ENCODE results near the gene MACO1.

DNA sequence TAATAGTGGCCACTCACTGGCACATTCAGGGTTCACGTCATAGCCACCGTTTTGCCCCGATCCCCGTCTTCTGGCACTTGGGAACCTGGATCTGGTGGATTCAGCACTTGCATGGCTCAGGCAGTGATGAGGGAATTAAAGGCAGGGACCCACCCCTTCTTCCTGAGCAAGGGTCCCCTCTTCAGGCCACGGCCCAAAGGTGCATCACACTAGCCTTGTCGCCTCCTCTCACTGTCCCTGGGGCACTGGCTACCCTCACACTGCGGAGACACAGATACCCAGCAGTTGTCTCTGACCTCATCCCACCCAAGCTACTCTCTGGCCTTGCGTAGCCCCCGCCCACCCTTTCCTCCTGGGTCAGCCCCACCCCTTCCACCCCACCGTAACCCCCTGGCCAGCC, 92.8 kb downstream of the MACO1 start:
- TF ChIP-seq, protein P1, sequence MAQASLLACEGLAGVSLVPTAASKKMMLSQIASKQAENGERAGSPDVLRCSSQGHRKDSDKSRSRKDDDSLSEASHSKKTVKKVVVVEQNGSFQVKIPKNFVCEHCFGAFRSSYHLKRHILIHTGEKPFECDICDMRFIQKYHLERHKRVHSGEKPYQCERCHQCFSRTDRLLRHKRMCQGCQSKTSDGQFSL (CRISPR knock-in tag; IDR thresholded peaks at IDR 0.05) = no peak
- TF ChIP-seq, protein P2, sequence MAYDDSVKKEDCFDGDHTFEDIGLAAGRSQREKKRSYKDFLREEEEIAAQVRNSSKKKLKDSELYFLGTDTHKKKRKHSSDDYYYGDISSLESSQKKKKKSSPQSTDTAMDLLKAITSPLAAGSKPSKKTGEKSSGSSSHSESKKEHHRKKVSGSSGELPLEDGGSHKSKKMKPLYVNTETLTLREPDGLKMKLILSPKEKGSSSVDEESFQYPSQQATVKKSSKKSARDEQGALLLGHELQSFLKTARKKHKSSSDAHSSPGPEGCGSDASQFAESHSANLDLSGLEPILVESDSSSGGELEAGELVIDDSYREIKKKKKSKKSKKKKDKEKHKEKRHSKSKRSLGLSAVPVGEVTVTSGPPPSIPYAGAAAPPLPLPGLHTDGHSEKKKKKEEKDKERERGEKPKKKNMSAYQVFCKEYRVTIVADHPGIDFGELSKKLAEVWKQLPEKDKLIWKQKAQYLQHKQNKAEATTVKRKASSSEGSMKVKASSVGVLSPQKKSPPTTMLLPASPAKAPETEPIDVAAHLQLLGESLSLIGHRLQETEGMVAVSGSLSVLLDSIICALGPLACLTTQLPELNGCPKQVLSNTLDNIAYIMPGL (CRISPR knock-in tag; IDR thresholded peaks at IDR 0.05; ENCODE audit: borderline replicate concordance in 1 of 2, low read depth in 1 of 2) = no peak
- TF ChIP-seq RNF2 (conservative IDR thresholded peaks at IDR 0.05; ENCODE audit: low read depth) (no peak), RXRA (CRISPR knock-in tag; IDR thresholded peaks at IDR 0.05) (no peak), RFXAP (CRISPR knock-in tag; IDR thresholded peaks at IDR 0.05; ENCODE audit: borderline replicate concordance) (no peak), FOXK2 (IDR thresholded peaks at IDR 0.05) (no peak), JUN (CRISPR knock-in tag; IDR thresholded peaks at IDR 0.05) (no peak), PHF8 (CRISPR knock-in tag; IDR thresholded peaks at IDR 0.05) (no peak), ZNF280B (CRISPR knock-in tag; IDR thresholded peaks at IDR 0.05; ENCODE audit: borderline replicate concordance) (no peak), ETV5 (CRISPR knock-in tag; IDR thresholded peaks at IDR 0.05; ENCODE audit: borderline replicate concordance) (no peak), ARHGAP35 (CRISPR knock-in tag; IDR thresholded peaks at IDR 0.05; ENCODE audit: borderline replicate concordance) (no peak)
- TF ChIP-seq, protein P3, sequence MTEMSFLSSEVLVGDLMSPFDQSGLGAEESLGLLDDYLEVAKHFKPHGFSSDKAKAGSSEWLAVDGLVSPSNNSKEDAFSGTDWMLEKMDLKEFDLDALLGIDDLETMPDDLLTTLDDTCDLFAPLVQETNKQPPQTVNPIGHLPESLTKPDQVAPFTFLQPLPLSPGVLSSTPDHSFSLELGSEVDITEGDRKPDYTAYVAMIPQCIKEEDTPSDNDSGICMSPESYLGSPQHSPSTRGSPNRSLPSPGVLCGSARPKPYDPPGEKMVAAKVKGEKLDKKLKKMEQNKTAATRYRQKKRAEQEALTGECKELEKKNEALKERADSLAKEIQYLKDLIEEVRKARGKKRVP (CRISPR knock-in tag; IDR thresholded peaks at IDR 0.05) = no peak

All from HepG2 (cell line).